ENCODE data around the gene C3orf70.

DNA sequence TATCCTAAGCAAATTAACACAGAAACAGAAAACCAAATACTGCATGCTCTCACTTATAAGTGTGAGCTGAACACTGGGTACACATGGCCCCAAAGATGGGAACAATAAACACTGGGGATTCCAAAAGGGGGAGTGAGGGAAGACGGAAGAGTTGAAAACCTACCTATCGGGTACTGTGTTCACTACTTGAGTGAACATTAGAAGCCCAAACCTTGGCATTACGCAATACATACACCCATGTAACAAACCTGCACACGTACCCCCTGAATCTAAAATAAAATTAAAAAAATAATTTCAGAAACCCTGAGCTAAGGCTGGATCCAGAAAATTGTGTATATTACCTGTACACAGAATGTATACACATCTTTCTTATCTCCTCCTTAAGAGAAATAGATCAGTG is 42.8 kb upstream of the C3orf70 start:
- TF ChIP-seq POLR2AphosphoS5 (IDR thresholded peaks at IDR 0.05; ENCODE audit: low read depth) (no peak), SPI1 (IDR thresholded peaks at IDR 0.05; ENCODE audit: borderline replicate concordance, low read depth) (no peak), CTCF (IDR thresholded peaks at IDR 0.05; ENCODE audit: insufficient read depth, low read length) (no peak)
